ENCODE results near the gene CALCOCO1. TPM values are rescaled to one million over a fixed set of nuclear protein-coding genes. Genes with fewer than 3 reads are reported as not detected.

CALCOCO1 gene
- total and polyA plus RNA-seq, 2 of the 13 experiments (the other 11 are each of a cell fraction or from before 2014, with no cell fraction given): 7.7 to 47.7 TPM

DNA sequence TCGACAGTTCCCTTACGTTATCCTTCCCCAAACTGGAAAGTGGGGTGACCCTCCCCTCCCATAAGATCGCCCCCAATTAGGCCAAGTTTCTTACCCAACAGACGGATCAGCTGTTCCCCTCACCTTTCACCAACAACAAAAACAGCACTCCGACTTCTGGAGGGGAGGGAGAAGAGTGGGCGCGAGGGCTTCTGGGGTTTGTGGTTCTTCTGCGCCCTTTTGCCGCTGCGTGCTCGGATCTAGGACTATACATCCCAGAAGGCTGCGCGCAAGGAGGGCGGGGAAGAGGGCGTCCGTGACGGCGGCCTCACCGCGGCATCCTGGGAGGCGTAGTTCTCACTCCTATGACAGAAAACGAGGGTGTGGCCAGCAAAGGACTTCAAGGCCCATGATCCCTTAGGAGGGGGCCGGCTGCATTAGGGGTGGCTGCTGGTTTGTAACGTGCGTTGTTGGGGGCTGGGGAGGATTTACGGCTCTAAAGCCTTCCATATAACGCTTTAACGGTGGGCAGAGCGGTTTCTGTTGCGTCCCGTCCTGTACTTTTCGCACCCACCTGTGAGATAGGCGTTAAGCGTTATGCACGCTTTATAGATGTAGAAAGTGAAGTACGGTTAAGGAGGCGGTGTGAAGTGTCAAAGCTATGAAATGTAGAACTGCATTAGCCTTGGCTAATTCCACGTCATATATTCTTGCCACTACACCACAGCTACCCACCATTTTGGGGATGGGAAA, at the start of gene CALCOCO1 (continued):
- TF ChIP-seq ZBTB46 (CRISPR knock-in tag; IDR thresholded peaks at IDR 0.05; ENCODE audit: borderline replicate concordance) (no peak; the same call in 1 of the 2 replicates), THYN1 (CRISPR knock-in tag; IDR thresholded peaks at IDR 0.05; ENCODE audit: borderline replicate concordance, low read depth) (no peak), ZNF776 (CRISPR knock-in tag; IDR thresholded peaks at IDR 0.05) (no peak), KLF12 (CRISPR knock-in tag; IDR thresholded peaks at IDR 0.05; ENCODE audit: borderline replicate concordance) (peak; percentile 98), ZNF615 (CRISPR knock-in tag; IDR thresholded peaks at IDR 0.05; ENCODE audit: borderline replicate concordance) (no peak), GMEB1 (CRISPR knock-in tag; IDR thresholded peaks at IDR 0.05; ENCODE audit: borderline replicate concordance) (peak; percentile 99), SOX5 (CRISPR knock-in tag; IDR thresholded peaks at IDR 0.05; ENCODE audit: borderline replicate concordance) (no peak), TBL1XR1 (IDR thresholded peaks at IDR 0.05; ENCODE audit: borderline replicate concordance, low read length, partially characterized antibody) (peak; percentile 90), ZNF281 (CRISPR knock-in tag; IDR thresholded peaks at IDR 0.05; ENCODE audit: borderline replicate concordance) (peak; percentile 85), GZF1 (CRISPR knock-in tag; IDR thresholded peaks at IDR 0.05) (peak; percentile 75; the same call in 1 of the 2 replicates), HNF1B (CRISPR knock-in tag; IDR thresholded peaks at IDR 0.05) (peak; percentile 79; the same call in 1 of the 2 replicates), ZNF251 (CRISPR knock-in tag; IDR thresholded peaks at IDR 0.05) (no peak)
- TF ChIP-seq, protein P1, sequence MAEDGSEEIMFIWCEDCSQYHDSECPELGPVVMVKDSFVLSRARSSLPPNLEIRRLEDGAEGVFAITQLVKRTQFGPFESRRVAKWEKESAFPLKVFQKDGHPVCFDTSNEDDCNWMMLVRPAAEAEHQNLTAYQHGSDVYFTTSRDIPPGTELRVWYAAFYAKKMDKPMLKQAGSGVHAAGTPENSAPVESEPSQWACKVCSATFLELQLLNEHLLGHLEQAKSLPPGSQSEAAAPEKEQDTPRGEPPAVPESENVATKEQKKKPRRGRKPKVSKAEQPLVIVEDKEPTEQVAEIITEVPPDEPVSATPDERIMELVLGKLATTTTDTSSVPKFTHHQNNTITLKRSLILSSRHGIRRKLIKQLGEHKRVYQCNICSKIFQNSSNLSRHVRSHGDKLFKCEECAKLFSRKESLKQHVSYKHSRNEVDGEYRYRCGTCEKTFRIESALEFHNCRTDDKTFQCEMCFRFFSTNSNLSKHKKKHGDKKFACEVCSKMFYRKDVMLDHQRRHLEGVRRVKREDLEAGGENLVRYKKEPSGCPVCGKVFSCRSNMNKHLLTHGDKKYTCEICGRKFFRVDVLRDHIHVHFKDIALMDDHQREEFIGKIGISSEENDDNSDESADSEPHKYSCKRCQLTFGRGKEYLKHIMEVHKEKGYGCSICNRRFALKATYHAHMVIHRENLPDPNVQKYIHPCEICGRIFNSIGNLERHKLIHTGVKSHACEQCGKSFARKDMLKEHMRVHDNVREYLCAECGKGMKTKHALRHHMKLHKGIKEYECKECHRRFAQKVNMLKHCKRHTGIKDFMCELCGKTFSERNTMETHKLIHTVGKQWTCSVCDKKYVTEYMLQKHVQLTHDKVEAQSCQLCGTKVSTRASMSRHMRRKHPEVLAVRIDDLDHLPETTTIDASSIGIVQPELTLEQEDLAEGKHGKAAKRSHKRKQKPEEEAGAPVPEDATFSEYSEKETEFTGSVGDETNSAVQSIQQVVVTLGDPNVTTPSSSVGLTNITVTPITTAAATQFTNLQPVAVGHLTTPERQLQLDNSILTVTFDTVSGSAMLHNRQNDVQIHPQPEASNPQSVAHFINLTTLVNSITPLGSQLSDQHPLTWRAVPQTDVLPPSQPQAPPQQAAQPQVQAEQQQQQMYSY (CRISPR knock-in tag; IDR thresholded peaks at IDR 0.05): no peak
- TF ChIP-seq, protein P2, sequence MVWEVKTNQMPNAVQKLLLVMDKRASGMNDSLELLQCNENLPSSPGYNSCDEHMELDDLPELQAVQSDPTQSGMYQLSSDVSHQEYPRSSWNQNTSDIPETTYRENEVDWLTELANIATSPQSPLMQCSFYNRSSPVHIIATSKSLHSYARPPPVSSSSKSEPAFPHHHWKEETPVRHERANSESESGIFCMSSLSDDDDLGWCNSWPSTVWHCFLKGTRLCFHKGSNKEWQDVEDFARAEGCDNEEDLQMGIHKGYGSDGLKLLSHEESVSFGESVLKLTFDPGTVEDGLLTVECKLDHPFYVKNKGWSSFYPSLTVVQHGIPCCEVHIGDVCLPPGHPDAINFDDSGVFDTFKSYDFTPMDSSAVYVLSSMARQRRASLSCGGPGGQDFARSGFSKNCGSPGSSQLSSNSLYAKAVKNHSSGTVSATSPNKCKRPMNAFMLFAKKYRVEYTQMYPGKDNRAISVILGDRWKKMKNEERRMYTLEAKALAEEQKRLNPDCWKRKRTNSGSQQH (CRISPR knock-in tag; IDR thresholded peaks at IDR 0.05; ENCODE audit: low read depth): peak; percentile 41; the same call in 1 of the 2 replicates

All from HepG2 (cell line).